Jurkat, Clone E6-1 (cell line): Measurements from ENCODE around the gene ENOX2.

Source experiments
- DNase-seq: peaks from one replicate; pipeline ENCODE4 v3.0.0-alpha.2; 2011; ENCODE audit warnings: low read depth, low spot score
- H3K4me3 ChIP-seq: 2 replicates; pipeline ENCODE4 v1.5.1; 2011; ENCODE audit warnings: mild to moderate bottlenecking, low read length, control low read depth, moderate library complexity

ENOX2 gene

GRCh38 chrX:130887376-130887775, 15.6 kb downstream of the ENOX2 start:
- no peak for DNase-seq
- no peak overlapping the region for H3K4me3 ChIP-seq

GRCh38 chrX:130885996-130886395, 17.0 kb downstream of the ENOX2 start:
- no peak for DNase-seq
- H3K4me3 ChIP-seq: no peak overlapping the region

GRCh38 chrX:130885508-130885907, 17.5 kb downstream of the ENOX2 start:
- DNase-seq: no peak
- H3K4me3 ChIP-seq: no peak overlapping the region

GRCh38 chrX:130884627-130885026, 18.4 kb downstream of the ENOX2 start:
- no peak overlapping the region for H3K4me3 ChIP-seq
- no peak for DNase-seq

GRCh38 chrX:130879869-130880268, 23.1 kb downstream of the ENOX2 start:
- no peak for DNase-seq
- no peak overlapping the region for H3K4me3 ChIP-seq

GRCh38 chrX:130878350-130879341, 24.4 kb downstream of the ENOX2 start:
- no peak for DNase-seq
- H3K4me3 ChIP-seq: no peak overlapping the region

GRCh38 chrX:130877892-130878341, 25.1 kb downstream of the ENOX2 start:
- no peak for DNase-seq
- no peak overlapping the region for H3K4me3 ChIP-seq

GRCh38 chrX:130876226-130876625, 26.8 kb downstream of the ENOX2 start:
- DNase-seq: no peak
- no peak overlapping the region for H3K4me3 ChIP-seq

- no peak overlapping the region for H3K4me3 ChIP-seq
- DNase-seq: no peak
These were observed 28.3 kb downstream of the ENOX2 start for GRCh38 chrX:130874751-130875150.

GRCh38 chrX:130869239-130869638, 33.8 kb downstream of the ENOX2 start:
- H3K4me3 ChIP-seq: no peak overlapping the region
- no peak for DNase-seq

- DNase-seq: no peak
- no peak overlapping the region for H3K4me3 ChIP-seq
These were observed 41.5 kb downstream of the ENOX2 start for GRCh38 chrX:130861462-130861861.

- no peak overlapping the region for H3K4me3 ChIP-seq
- DNase-seq: no peak
These were observed 45.8 kb downstream of the ENOX2 start for GRCh38 chrX:130857207-130857606.

GRCh38 chrX:130851569-130851968, 51.4 kb downstream of the ENOX2 start:
- no peak for DNase-seq
- H3K4me3 ChIP-seq: no peak overlapping the region

GRCh38 chrX:130848763-130849162, 54.2 kb downstream of the ENOX2 start:
- DNase-seq: no peak
- no peak overlapping the region for H3K4me3 ChIP-seq

- DNase-seq: no peak
- H3K4me3 ChIP-seq: no peak overlapping the region
These were observed 56.3 kb downstream of the ENOX2 start for GRCh38 chrX:130846746-130847145.

- H3K4me3 ChIP-seq: no peak overlapping the region
- no peak for DNase-seq
These were observed 61.2 kb downstream of the ENOX2 start for GRCh38 chrX:130841776-130842175.

- no peak overlapping the region for H3K4me3 ChIP-seq
- no peak for DNase-seq
These were observed 62.7 kb downstream of the ENOX2 start for GRCh38 chrX:130840345-130840744.

- no peak overlapping the region for H3K4me3 ChIP-seq
- no peak for DNase-seq
These were observed 66.6 kb downstream of the ENOX2 start for GRCh38 chrX:130836447-130836846.

- DNase-seq: no peak
- no peak overlapping the region for H3K4me3 ChIP-seq
These were observed 68.2 kb downstream of the ENOX2 start for GRCh38 chrX:130834830-130835229.

- DNase-seq: no peak
- H3K4me3 ChIP-seq: no peak overlapping the region
These were observed 68.9 kb downstream of the ENOX2 start for GRCh38 chrX:130834149-130834548.

- H3K4me3 ChIP-seq: no peak overlapping the region
- DNase-seq: no peak
These were observed 71.7 kb downstream of the ENOX2 start for GRCh38 chrX:130831347-130831722.
